Suprapubic skin (tissue), 4 donors: ENCODE measurements around the gene CSRP1.

Experiments used
- EP300 ChIP-seq: sonication (generic); formaldehyde crosslinking; IDR thresholded peaks from one replicate; pipeline ENCODE4 v1.6.1; 2017; ENCODE audit warnings: antibody characterized with exemption
- POLR2A ChIP-seq, 2 donors: fragments of 450-650 bp; IDR thresholded peaks; one replicate each; pipeline ENCODE4 v1.6.1; 2017; ENCODE audit warnings: antibody characterized with exemption in 2 of 2, mild to moderate bottlenecking in 2 of 2, moderate library complexity in 2 of 2
- POLR2AphosphoS5 ChIP-seq, 3 donors: sonication (generic); formaldehyde crosslinking; IDR thresholded peaks; one replicate each; pipeline ENCODE4 v1.6.1; 2017; ENCODE audit warnings: antibody characterized with exemption in 3 of 3
- TF ChIP-seq, protein P1 (sequence below), 2 donors: fragments of 200-600 bp in 1 of 2; fragments of 450-650 bp in 1 of 2; sonication (generic) in 1 of 2; IDR thresholded peaks; one replicate each; pipeline ENCODE4 v1.5.1; 2016 to 2019; ENCODE audit warnings: antibody characterized with exemption in 2 of 2, mild to moderate bottlenecking in 1 of 2, moderate library complexity in 1 of 2

DNA sequence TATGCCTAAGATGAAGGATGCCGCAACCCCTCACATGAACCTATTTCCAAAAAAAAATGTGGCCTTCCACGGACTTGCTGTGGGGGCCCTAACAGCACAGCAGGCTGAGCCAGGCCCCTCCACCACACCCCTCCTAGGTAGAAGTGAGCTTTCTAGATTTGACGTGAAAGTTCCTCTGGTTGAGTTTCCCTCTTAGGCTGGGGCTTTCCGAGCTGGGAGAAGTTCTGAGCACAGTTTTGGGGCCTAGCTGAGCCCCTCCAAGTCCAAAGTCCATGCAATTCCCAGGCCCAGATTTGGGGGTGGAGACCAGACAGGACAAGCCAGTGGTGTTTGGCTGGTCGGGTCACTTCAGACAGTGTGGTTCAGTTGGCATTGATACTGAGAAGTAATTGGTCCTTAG is 24.2 kb downstream of the CSRP1 start:
- TF ChIP-seq, protein P1, sequence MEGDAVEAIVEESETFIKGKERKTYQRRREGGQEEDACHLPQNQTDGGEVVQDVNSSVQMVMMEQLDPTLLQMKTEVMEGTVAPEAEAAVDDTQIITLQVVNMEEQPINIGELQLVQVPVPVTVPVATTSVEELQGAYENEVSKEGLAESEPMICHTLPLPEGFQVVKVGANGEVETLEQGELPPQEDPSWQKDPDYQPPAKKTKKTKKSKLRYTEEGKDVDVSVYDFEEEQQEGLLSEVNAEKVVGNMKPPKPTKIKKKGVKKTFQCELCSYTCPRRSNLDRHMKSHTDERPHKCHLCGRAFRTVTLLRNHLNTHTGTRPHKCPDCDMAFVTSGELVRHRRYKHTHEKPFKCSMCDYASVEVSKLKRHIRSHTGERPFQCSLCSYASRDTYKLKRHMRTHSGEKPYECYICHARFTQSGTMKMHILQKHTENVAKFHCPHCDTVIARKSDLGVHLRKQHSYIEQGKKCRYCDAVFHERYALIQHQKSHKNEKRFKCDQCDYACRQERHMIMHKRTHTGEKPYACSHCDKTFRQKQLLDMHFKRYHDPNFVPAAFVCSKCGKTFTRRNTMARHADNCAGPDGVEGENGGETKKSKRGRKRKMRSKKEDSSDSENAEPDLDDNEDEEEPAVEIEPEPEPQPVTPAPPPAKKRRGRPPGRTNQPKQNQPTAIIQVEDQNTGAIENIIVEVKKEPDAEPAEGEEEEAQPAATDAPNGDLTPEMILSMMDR (IDR thresholded peaks at IDR 0.05), result no peak
- TF ChIP-seq POLR2AphosphoS5 (IDR thresholded peaks at IDR 0.05) (no peak), EP300 (no peak), POLR2A (IDR thresholded peaks at IDR 0.05) (no peak)
